ENCODE data around the gene MEI1.

Gene MEI1

GRCh38 chr22:41739576-41739975, 40.3 kb downstream of the MEI1 start:
- Histone ChIP-seq H3K4me1 (ENCODE audit: control insufficient read depth in 2 of 2, insufficient read depth in 1 of 2, low read depth in 1 of 2, low read length in 2 of 2) (no peaks in the 10 kb centered on the region), H3K36me3 (replicated peaks in 1 of 2; ENCODE audit: control insufficient read depth in 2 of 2, insufficient read depth in 2 of 2, low read length in 2 of 2) (no peaks in the 10 kb centered on the region), H4K91ac (ENCODE audit: low read depth, low read length, poor library complexity) (no peak overlapping the region), H3K27me3 (ENCODE audit: control insufficient read depth in 3 of 3, insufficient read depth in 3 of 3, low read depth in 1 of 3, low read length in 3 of 3) (peaks cover 0 to 20% (median 0%) of the 10 kb centered on the region in 3 experiments), H4K8ac (ENCODE audit: low read depth, low read length) (no peak overlapping the region), H3K4ac (ENCODE audit: low read length) (no peak overlapping the region), H3K4me3 (ENCODE audit: low read length in 2 of 2) (no peak overlapping the region), H3K9me3 (replicated peaks in 1 of 2; ENCODE audit: control insufficient read depth in 2 of 2, insufficient read depth in 1 of 2, low read depth in 1 of 2, low read length in 2 of 2) (no peaks in the 10 kb centered on the region), H3K14ac (ENCODE audit: low read length) (no peak overlapping the region), H2BK12ac (ENCODE audit: low read length) (no peak overlapping the region), H3K27ac (replicated peaks; ENCODE audit: low read length) (no peak overlapping the region), H2BK15ac (ENCODE audit: low read length) (no peak overlapping the region), H3K23ac (ENCODE audit: low read depth, low read length, poor library complexity) (no peak overlapping the region), H2BK5ac (ENCODE audit: low read length) (no peak overlapping the region), H3K9ac (ENCODE audit: low read depth, low read length, poor library complexity) (no peak overlapping the region), H2AFZ (ENCODE audit: low read length) (no peak overlapping the region), H2BK120ac (ENCODE audit: low read depth, low read length) (no peak overlapping the region), H3K79me1 (ENCODE audit: low read depth, low read length) (no peaks in the 10 kb centered on the region), H2AK5ac (ENCODE audit: low read depth, low read length) (no peak overlapping the region), H3K4me2 (ENCODE audit: insufficient read depth, low read length, poor library complexity, severe bottlenecking) (no peak overlapping the region), H3K18ac (ENCODE audit: low read length) (no peak overlapping the region)
- no CpG with 5 or more reads among the region's 3 CpGs for WGBS, 2 donors (ENCODE audit: extremely low coverage in 2 of 2, insufficient read length in 2 of 2, insufficient replicate concordance in 1 of 2)
- DNase-seq (ENCODE audit: low spot score): no peak

- H2BK15ac ChIP-seq (ENCODE audit: low read length): no peak overlapping the region
- H3K36me3 ChIP-seq (replicated peaks in 1 of 2; ENCODE audit: control insufficient read depth in 2 of 2, insufficient read depth in 2 of 2, low read length in 2 of 2): no peaks in the 10 kb centered on the region
- H3K18ac ChIP-seq (ENCODE audit: low read length): no peak overlapping the region
- H3K9ac ChIP-seq (ENCODE audit: low read depth, low read length, poor library complexity): no peak overlapping the region
- no peak overlapping the region for H3K4ac ChIP-seq (ENCODE audit: low read length)
- no peak overlapping the region for H2AK5ac ChIP-seq (ENCODE audit: low read depth, low read length)
- no peak for DNase-seq (ENCODE audit: low spot score)
- no peak overlapping the region for H2BK5ac ChIP-seq (ENCODE audit: low read length)
- no peaks in the 10 kb centered on the region for H3K79me1 ChIP-seq (ENCODE audit: low read depth, low read length)
- no peak overlapping the region for H4K91ac ChIP-seq (ENCODE audit: low read depth, low read length, poor library complexity)
- H2AFZ ChIP-seq (ENCODE audit: low read length): no peak overlapping the region
- no peak overlapping the region for H4K8ac ChIP-seq (ENCODE audit: low read depth, low read length)
- H3K9me3 ChIP-seq (replicated peaks in 1 of 2; ENCODE audit: control insufficient read depth in 2 of 2, insufficient read depth in 1 of 2, low read depth in 1 of 2, low read length in 2 of 2): no peaks in the 10 kb centered on the region
- no peak overlapping the region for H3K23ac ChIP-seq (ENCODE audit: low read depth, low read length, poor library complexity)
- H3K4me1 ChIP-seq (ENCODE audit: control insufficient read depth in 2 of 2, insufficient read depth in 1 of 2, low read depth in 1 of 2, low read length in 2 of 2): no peaks in the 10 kb centered on the region
- WGBS, 2 donors (ENCODE audit: extremely low coverage in 2 of 2, insufficient read length in 2 of 2, insufficient replicate concordance in 1 of 2): no CpG with 5 or more reads among the region's 6 CpGs
- peaks cover 0 to 36% (median 2%) of the 10 kb centered on the region in 3 experiments for H3K27me3 ChIP-seq (ENCODE audit: control insufficient read depth in 3 of 3, insufficient read depth in 3 of 3, low read depth in 1 of 3, low read length in 3 of 3)
- H3K4me2 ChIP-seq (ENCODE audit: insufficient read depth, low read length, poor library complexity, severe bottlenecking): no peak overlapping the region
- no peak overlapping the region for H2BK120ac ChIP-seq (ENCODE audit: low read depth, low read length)
- H3K14ac ChIP-seq (ENCODE audit: low read length): no peak overlapping the region
- H2BK12ac ChIP-seq (ENCODE audit: low read length): no peak overlapping the region
- H3K4me3 ChIP-seq (ENCODE audit: low read length in 2 of 2): no peak overlapping the region
- no peak overlapping the region for H3K27ac ChIP-seq (replicated peaks; ENCODE audit: low read length)
Observed at GRCh38 chr22:41742918-41743317, 43.6 kb downstream of the MEI1 start.

DNA sequence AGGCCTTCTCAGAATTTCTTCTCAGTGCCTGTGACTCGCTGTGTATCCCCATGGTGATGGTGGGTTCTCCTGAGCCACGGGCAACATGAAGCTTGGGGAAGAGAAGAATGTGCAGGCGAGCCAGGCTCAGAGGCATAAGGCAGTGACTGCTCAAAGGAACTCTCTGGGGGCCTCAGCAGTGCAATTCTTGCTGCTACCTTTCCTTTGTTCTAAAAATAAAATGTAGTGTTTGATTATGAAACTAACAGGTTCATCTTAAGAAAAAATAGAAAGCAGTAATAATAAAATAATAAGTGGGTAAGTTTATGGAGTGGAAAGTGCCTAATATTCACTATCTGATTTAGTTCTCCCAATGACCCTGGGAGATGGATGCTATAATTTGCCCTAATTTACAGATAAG, 46.7 kb downstream of the MEI1 start:
- H2BK120ac ChIP-seq (ENCODE audit: low read depth, low read length): no peak overlapping the region

GRCh38 chr22:41746567-41747400, 47.5 kb downstream of the MEI1 start:
- H2AFZ ChIP-seq (ENCODE audit: low read length): no peak overlapping the region
- H3K23ac ChIP-seq (ENCODE audit: low read depth, low read length, poor library complexity): no peak overlapping the region
- H3K4me3 ChIP-seq (ENCODE audit: low read length in 2 of 2): no peak overlapping the region
- no CpG with 5 or more reads among the region's 3 CpGs for WGBS, 2 donors (ENCODE audit: extremely low coverage in 2 of 2, insufficient read length in 2 of 2, insufficient replicate concordance in 1 of 2)
- H3K27ac ChIP-seq (replicated peaks; ENCODE audit: low read length): no peak overlapping the region
- no peaks in the 10 kb centered on the region for H3K36me3 ChIP-seq (replicated peaks in 1 of 2; ENCODE audit: control insufficient read depth in 2 of 2, insufficient read depth in 2 of 2, low read length in 2 of 2)
- no peak overlapping the region for H4K8ac ChIP-seq (ENCODE audit: low read depth, low read length)
- no peaks in the 10 kb centered on the region for H3K9me3 ChIP-seq (replicated peaks in 1 of 2; ENCODE audit: control insufficient read depth in 2 of 2, insufficient read depth in 1 of 2, low read depth in 1 of 2, low read length in 2 of 2)
- no peak overlapping the region for H3K14ac ChIP-seq (ENCODE audit: low read length)
- no peak overlapping the region for H2BK15ac ChIP-seq (ENCODE audit: low read length)
- peaks cover 0 to 4% of the 10 kb centered on the region in 2 donors for H3K4me1 ChIP-seq (ENCODE audit: control insufficient read depth in 2 of 2, insufficient read depth in 1 of 2, low read depth in 1 of 2, low read length in 2 of 2)
- H4K91ac ChIP-seq (ENCODE audit: low read depth, low read length, poor library complexity): no peak overlapping the region
- H3K9ac ChIP-seq (ENCODE audit: low read depth, low read length, poor library complexity): no peak overlapping the region
- no peaks in the 10 kb centered on the region for H3K79me1 ChIP-seq (ENCODE audit: low read depth, low read length)
- H2BK5ac ChIP-seq (ENCODE audit: low read length): no peak overlapping the region
- H3K18ac ChIP-seq (ENCODE audit: low read length): no peak overlapping the region
- H3K4ac ChIP-seq (ENCODE audit: low read length): no peak overlapping the region
- no peak overlapping the region for H2BK12ac ChIP-seq (ENCODE audit: low read length)
- H3K27me3 ChIP-seq (ENCODE audit: control insufficient read depth in 3 of 3, insufficient read depth in 3 of 3, low read depth in 1 of 3, low read length in 3 of 3): peaks cover 0 to 32% (median 2%) of the 10 kb centered on the region in 3 experiments
- DNase-seq (ENCODE audit: low spot score): peak; percentile 56
- no peak overlapping the region for H2BK120ac ChIP-seq (ENCODE audit: low read depth, low read length)
- H3K4me2 ChIP-seq (ENCODE audit: insufficient read depth, low read length, poor library complexity, severe bottlenecking): no peak overlapping the region
- H2AK5ac ChIP-seq (ENCODE audit: low read depth, low read length): no peak overlapping the region

More for the DNA sequence above, 46.7 kb downstream of the MEI1 start:
- H3K27ac ChIP-seq (replicated peaks; ENCODE audit: low read length): no peak overlapping the region
- H2AFZ ChIP-seq (ENCODE audit: low read length): no peak overlapping the region
- no peak overlapping the region for H3K4ac ChIP-seq (ENCODE audit: low read length)
- H2BK15ac ChIP-seq (ENCODE audit: low read length): no peak overlapping the region
- peaks cover 0 to under 1% of the 10 kb centered on the region in 2 donors for H3K4me1 ChIP-seq (ENCODE audit: control insufficient read depth in 2 of 2, insufficient read depth in 1 of 2, low read depth in 1 of 2, low read length in 2 of 2)
- H3K27me3 ChIP-seq (ENCODE audit: control insufficient read depth in 3 of 3, insufficient read depth in 3 of 3, low read depth in 1 of 3, low read length in 3 of 3): peaks cover 0 to 38% (median 2%) of the 10 kb centered on the region in 3 experiments
- no peak overlapping the region for H4K91ac ChIP-seq (ENCODE audit: low read depth, low read length, poor library complexity)
- H3K14ac ChIP-seq (ENCODE audit: low read length): no peak overlapping the region
- H3K79me1 ChIP-seq (ENCODE audit: low read depth, low read length): no peaks in the 10 kb centered on the region
- no peak overlapping the region for H2BK5ac ChIP-seq (ENCODE audit: low read length)
- no peak overlapping the region for H3K9ac ChIP-seq (ENCODE audit: low read depth, low read length, poor library complexity)
- no peak overlapping the region for H3K4me2 ChIP-seq (ENCODE audit: insufficient read depth, low read length, poor library complexity, severe bottlenecking)
- no peaks in the 10 kb centered on the region for H3K9me3 ChIP-seq (replicated peaks in 1 of 2; ENCODE audit: control insufficient read depth in 2 of 2, insufficient read depth in 1 of 2, low read depth in 1 of 2, low read length in 2 of 2)
- H3K36me3 ChIP-seq (replicated peaks in 1 of 2; ENCODE audit: control insufficient read depth in 2 of 2, insufficient read depth in 2 of 2, low read length in 2 of 2): no peaks in the 10 kb centered on the region
- H4K8ac ChIP-seq (ENCODE audit: low read depth, low read length): no peak overlapping the region
- no CpG with 5 or more reads among the region's 3 CpGs for WGBS, 2 donors (ENCODE audit: extremely low coverage in 2 of 2, insufficient read length in 2 of 2, insufficient replicate concordance in 1 of 2)
- DNase-seq (ENCODE audit: low spot score): no peak
- H3K4me3 ChIP-seq (ENCODE audit: low read length in 2 of 2): no peak overlapping the region
- H2BK12ac ChIP-seq (ENCODE audit: low read length): no peak overlapping the region
- H2AK5ac ChIP-seq (ENCODE audit: low read depth, low read length): no peak overlapping the region
- H3K23ac ChIP-seq (ENCODE audit: low read depth, low read length, poor library complexity): no peak overlapping the region
- H3K18ac ChIP-seq (ENCODE audit: low read length): no peak overlapping the region

Data from neuronal stem cell (in vitro differentiated cells).